ENCODE data around the gene OR5K2.

DNA sequence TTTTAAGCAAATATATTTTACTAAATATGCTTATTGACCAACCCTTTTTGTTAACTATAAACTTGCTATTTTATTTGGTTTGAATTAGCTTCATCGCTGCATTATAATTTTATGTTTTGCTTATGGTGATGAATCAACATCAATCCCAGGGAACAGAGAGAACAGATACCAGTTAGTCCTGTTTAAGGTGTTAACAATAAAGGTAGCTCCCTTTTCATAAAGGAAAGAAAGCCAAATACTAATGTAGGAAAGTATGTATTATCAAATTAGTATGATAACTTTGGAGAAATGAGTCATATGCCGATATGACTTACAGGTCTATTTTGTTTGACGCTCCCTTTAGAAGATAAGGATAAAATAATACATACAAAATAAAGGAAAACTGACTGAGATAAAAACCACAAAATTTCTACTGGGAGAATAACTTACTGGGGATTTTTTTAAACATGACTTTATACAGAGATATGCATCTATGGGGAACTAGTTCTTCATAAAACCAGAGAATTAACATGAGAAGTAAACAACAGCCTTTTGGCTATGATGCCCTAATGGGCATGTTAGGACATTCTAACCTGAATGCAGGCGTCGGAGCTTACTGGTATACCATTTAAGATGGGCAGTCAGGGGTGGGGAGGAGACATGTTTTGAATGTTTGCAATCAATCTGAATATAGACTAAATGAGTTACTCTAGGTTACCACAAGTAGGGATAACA, 4.5 kb downstream of the OR5K2 start:
- TF ChIP-seq POLR2AphosphoS5 (IDR thresholded peaks at IDR 0.05; ENCODE audit: low read depth, low read length): no peak
- TF ChIP-seq, protein P1, sequence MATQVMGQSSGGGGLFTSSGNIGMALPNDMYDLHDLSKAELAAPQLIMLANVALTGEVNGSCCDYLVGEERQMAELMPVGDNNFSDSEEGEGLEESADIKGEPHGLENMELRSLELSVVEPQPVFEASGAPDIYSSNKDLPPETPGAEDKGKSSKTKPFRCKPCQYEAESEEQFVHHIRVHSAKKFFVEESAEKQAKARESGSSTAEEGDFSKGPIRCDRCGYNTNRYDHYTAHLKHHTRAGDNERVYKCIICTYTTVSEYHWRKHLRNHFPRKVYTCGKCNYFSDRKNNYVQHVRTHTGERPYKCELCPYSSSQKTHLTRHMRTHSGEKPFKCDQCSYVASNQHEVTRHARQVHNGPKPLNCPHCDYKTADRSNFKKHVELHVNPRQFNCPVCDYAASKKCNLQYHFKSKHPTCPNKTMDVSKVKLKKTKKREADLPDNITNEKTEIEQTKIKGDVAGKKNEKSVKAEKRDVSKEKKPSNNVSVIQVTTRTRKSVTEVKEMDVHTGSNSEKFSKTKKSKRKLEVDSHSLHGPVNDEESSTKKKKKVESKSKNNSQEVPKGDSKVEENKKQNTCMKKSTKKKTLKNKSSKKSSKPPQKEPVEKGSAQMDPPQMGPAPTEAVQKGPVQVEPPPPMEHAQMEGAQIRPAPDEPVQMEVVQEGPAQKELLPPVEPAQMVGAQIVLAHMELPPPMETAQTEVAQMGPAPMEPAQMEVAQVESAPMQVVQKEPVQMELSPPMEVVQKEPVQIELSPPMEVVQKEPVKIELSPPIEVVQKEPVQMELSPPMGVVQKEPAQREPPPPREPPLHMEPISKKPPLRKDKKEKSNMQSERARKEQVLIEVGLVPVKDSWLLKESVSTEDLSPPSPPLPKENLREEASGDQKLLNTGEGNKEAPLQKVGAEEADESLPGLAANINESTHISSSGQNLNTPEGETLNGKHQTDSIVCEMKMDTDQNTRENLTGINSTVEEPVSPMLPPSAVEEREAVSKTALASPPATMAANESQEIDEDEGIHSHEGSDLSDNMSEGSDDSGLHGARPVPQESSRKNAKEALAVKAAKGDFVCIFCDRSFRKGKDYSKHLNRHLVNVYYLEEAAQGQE (IDR thresholded peaks at IDR 0.05; ENCODE audit: insufficient read depth in 1 of 2, low read depth in 2 of 2, low read length in 2 of 2): no peak

Measured in PFSK-1 (cell line).